Erythroblast (primary cell): Measurements from ENCODE around the gene PDLIM5.

Source experiments
- GATA1 ChIP-seq: IDR thresholded peaks from 2 replicates; pipeline ENCODE4 v1.6.1; 2011; ENCODE audit warnings: low read depth, mild to moderate bottlenecking, control low read depth, low read length, moderate library complexity
- POLR2A ChIP-seq: IDR thresholded peaks from 2 replicates; pipeline ENCODE4 v1.6.1; 2011; ENCODE audit warnings: mild to moderate bottlenecking, low read length

DNA sequence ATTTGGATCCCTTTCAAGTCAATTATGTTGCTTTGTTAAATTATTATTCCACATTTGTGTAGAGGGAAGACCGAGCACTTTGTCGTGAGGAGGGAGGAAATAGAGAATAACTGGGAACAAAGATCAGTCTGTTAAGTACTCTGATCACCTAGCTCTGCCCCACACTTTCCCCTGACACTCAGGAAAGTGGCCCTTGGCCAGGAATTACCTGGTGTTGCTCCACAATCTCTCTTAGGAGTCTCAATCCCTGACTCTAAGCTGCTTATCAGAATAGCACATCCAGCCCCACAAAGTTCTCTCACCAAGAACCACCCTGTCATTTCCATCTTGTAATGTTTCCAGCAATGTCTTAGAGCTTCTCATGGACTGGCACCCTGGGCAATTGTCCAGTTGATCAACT lies 222.2 kb downstream of the PDLIM5 start:
- TF ChIP-seq POLR2A (no peak), GATA1 (no peak)
